GM18526 (cell line): ENCODE data around the gene KRT79.

Experiments
- POLR2A ChIP-seq: IDR thresholded peaks from 3 replicates; pipeline ENCODE4 v1.6.1; 2011; ENCODE audit not compliant: insufficient read length; ENCODE audit errors: extremely low read depth

KRT79 gene

GRCh38 chr12:52796429-52796794 is 37.7 kb downstream of the KRT79 start:
- no peak for TF ChIP-seq POLR2A

GRCh38 chr12:52795694-52796428 is 38.2 kb downstream of the KRT79 start, which contains the start of gene KRT3:
TSS of gene KRT3 (minus strand) at chr12:52796117. CDS start at chr12:52796042, 75 bp downstream.
- no peak for TF ChIP-seq POLR2A

- no peak for TF ChIP-seq POLR2A
These were observed 39.4 kb downstream of the KRT79 start for GRCh38 chr12:52794479-52795331.

GRCh38 chr12:52792185-52793029 is 41.7 kb downstream of the KRT79 start:
- TF ChIP-seq POLR2A, result no peak

- TF ChIP-seq POLR2A, result no peak
These were observed 42.6 kb downstream of the KRT79 start for GRCh38 chr12:52791271-52792184.

- no peak for TF ChIP-seq POLR2A
These were observed 43.5 kb downstream of the KRT79 start for GRCh38 chr12:52790427-52791270.

- TF ChIP-seq POLR2A, result no peak
These were observed 44.3 kb downstream of the KRT79 start for GRCh38 chr12:52789637-52790426.

GRCh38 chr12:52788876-52789636 is 45.1 kb downstream of the KRT79 start:
- TF ChIP-seq POLR2A, result no peak

- TF ChIP-seq POLR2A, result no peak
These were observed 45.8 kb downstream of the KRT79 start for GRCh38 chr12:52788192-52788875.

- TF ChIP-seq POLR2A, result no peak
These were observed 46.6 kb downstream of the KRT79 start for GRCh38 chr12:52787324-52788191.

- TF ChIP-seq POLR2A, result no peak
These were observed 49.2 kb downstream of the KRT79 start for GRCh38 chr12:52784909-52785308.
